NT2/D1 (cell line): ENCODE results near the gene ACOXL.

ENCODE experiments used
- YY1 ChIP-seq: IDR thresholded peaks from 2 replicates; pipeline ENCODE4 v1.6.1; 2011; ENCODE audit not compliant: insufficient read length, insufficient read depth
- ZNF274 ChIP-seq: IDR thresholded peaks from 2 replicates; pipeline ENCODE4 v1.6.1; 2011; ENCODE audit warnings: mild to moderate bottlenecking, low read depth, low read length

DNA sequence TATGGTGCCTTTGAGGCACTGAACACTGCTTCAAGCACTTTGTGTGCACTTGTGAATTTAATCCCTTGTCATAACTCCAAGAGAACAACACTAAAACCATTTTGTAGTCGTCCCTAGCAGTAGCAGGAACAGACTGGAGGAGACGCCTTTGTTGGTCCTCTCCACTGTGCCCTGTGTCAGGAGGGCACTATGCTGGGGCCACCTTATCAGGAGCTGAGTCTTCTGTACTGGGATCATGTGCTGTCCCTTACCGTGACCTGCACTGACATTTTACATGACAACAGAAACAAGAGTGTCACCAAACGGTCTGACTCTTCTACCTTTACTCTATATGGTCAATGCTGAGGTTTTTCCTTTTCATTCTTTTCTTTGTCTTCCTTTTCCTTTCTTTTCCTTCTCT, 62.0 kb downstream of the ACOXL start:
- no peak for TF ChIP-seq ZNF274
- TF ChIP-seq YY1: no peak
